Progenitor cell of endocrine pancreas (in vitro differentiated cells): Measurements from ENCODE around the gene NOP9. TPM values are rescaled to one million over a fixed set of nuclear protein-coding genes. Genes with fewer than 3 reads are reported as not detected.

Experiments used
- DNase-seq: peaks from one replicate; pipeline ENCODE4 v3.0.0; 2021; ENCODE audit warnings: low spot score; ENCODE audit not compliant: unreplicated experiment
- H3K27ac Mint-ChIP-seq: 2 replicates; pipeline ENCODE4 v1.8.0; 2021; ENCODE audit warnings: mild to moderate bottlenecking, moderate library complexity, mixed read lengths
- H3K27me3 Mint-ChIP-seq: 2 replicates; pipeline ENCODE4 v1.8.0; 2021; ENCODE audit warnings: mixed read lengths
- H3K36me3 Mint-ChIP-seq: 2 replicates; pipeline ENCODE4 v1.8.0; 2022; ENCODE audit warnings: mixed read lengths; ENCODE audit not compliant: insufficient read depth
- H3K4me1 Mint-ChIP-seq: 2 replicates; pipeline ENCODE4 v1.8.0; 2021; ENCODE audit warnings: low read depth, mixed read lengths
- H3K4me3 Mint-ChIP-seq: 2 replicates; pipeline ENCODE4 v1.8.0; 2021; ENCODE audit warnings: low read depth, mild to moderate bottlenecking, moderate library complexity, mixed read lengths
- H3K9me3 Mint-ChIP-seq: 2 replicates; pipeline ENCODE4 v1.8.0; 2021; ENCODE audit warnings: low read depth, mixed read lengths
- CTCF ChIP-seq: fragments of 200-600 bp; sonication (generic); IDR thresholded peaks from one replicate; pipeline ENCODE4 v1.5.0; 2021; ENCODE audit warnings: antibody characterized with exemption, mild to moderate bottlenecking; ENCODE audit not compliant: unreplicated experiment
- total RNA-seq: library from RNA; stranded (reverse); gene quantifications from 2 replicates; pipeline ENCODE4 v1.2.1, GENCODE V29; 2021

NOP9 gene
- total RNA-seq, 1 donor from 2014 or later = 32.6 TPM

DNA sequence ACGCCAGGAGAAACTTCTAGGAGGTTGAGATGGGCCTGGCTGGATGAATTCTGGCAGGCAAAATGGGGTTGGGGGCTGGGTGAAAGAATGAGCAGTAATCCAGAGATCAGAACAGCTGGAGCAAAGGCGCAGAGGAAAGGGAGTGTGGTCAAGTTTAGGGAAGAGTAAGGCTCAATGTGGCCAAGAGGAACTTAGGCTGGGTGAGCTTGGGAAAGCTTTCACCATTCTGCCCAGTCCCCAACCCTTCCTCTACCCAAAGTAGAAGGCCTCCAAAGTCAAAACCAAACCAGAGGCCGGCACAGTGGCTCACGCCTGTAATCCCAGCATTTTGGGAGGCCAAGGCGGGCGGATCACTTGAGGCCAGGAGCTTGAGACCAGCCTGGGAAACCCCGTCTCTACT lies 18.0 kb upstream of the NOP9 start:
- Mint-ChIP-seq H3K9me3 (no peaks in the 10 kb centered on the region), H3K36me3 (no peaks in the 10 kb centered on the region), H3K27ac (no peak overlapping the region), H3K4me1 (no peaks in the 10 kb centered on the region), H3K4me3 (no peak overlapping the region), H3K27me3 (no peaks in the 10 kb centered on the region)
- no peak for TF ChIP-seq CTCF
- DNase-seq = no peak

DNA sequence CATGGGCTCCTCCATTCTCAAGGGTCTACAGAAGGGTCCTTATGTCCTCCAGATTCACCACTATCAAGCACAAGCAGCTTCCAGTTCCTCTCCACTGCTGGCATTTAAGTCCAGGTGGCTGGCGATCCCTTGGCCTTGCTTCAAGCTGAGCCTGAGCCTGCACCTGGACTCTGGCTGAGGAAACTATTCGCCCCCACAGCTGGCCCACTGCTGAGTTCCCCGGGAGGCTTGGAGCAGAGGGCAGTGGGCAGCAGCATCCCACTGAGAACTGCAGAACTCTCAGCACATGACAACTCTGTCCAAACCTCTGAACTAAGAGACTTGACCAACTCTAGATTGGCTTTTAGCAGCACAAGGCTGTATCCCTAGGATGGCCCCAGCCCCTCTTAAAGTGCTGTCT lies 16.9 kb upstream of the NOP9 start:
- Mint-ChIP-seq H3K27me3 (no peaks in the 10 kb centered on the region), H3K9me3 (no peaks in the 10 kb centered on the region)
- no peak for DNase-seq

DNA sequence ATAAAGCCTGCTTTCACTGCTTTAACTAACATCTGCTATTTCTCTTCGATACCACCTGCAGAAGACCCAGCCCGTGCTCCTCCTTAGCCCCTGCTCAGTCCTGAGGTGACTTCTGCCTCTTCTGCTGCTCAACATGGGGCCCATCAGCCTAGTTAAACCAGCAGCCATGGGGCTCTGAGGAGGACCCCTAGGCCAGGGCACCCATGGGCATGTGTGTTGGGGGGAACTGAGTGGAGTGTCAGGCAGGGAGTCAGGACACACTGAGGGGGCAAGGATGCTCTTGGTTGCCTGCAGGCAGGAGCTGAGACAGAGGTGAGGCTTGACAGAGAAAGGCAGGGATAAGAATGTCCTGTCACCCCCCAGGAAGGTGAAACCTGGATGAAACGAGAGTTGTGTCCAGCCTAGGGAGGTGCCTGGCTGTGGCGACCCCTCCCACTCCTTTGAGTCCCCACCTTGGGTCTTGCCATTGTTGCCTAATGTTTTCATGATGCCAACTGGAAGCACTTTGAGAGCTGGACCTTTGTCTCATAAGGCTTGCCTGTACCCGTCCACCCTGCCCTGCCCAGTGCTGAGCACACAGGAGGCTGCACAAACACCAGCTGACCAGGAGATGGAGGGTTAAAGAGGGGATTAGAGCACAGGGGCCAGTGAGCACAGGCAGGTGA lies 15.7 kb upstream of the NOP9 start:
- Mint-ChIP-seq H3K36me3 (no peaks in the 10 kb centered on the region), H3K27me3 (no peaks in the 10 kb centered on the region), H3K27ac (no peak overlapping the region), H3K4me3 (no peak overlapping the region), H3K4me1 (no peaks in the 10 kb centered on the region), H3K9me3 (no peaks in the 10 kb centered on the region)
- DNase-seq = no peak
- no peak for TF ChIP-seq CTCF

More for the DNA sequence above, 16.9 kb upstream of the NOP9 start:
- no peaks in the 10 kb centered on the region for H3K36me3 Mint-ChIP-seq
- H3K4me1 Mint-ChIP-seq = no peaks in the 10 kb centered on the region
- no peak overlapping the region for H3K4me3 Mint-ChIP-seq
- no peak overlapping the region for H3K27ac Mint-ChIP-seq
- no peak for TF ChIP-seq CTCF

DNA sequence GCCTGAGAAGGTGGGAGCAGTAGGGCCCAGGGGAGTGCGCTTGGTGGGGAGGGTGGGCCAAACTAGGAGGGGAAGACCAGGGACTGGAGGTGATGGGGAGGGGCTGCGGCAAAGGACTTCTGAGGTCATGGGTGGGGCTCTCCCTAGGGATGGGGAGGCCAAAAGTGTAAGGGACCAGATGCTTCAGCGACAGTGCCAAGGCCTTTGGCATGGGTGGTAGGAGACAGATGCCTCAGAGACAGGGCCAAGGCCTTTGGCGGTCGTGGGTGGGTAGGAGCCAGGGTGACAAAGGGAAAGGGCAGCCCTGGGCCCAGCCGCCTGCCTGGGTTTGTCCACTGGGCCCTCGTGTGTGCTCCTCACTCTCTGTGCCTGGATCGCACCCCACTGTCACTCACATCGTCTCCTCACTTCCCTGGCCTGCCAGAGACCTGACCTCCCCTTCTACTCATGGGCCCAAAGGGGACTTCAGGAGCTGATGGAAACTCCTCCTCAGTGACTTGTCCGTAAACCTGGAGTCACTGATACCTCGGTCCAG lies 15.1 kb upstream of the NOP9 start:
- Mint-ChIP-seq H3K36me3 (no peaks in the 10 kb centered on the region), H3K9me3 (no peaks in the 10 kb centered on the region), H3K27ac (no peak overlapping the region), H3K27me3 (no peaks in the 10 kb centered on the region), H3K4me3 (no peak overlapping the region), H3K4me1 (no peaks in the 10 kb centered on the region)
- TF ChIP-seq CTCF = no peak
- DNase-seq = no peak

DNA sequence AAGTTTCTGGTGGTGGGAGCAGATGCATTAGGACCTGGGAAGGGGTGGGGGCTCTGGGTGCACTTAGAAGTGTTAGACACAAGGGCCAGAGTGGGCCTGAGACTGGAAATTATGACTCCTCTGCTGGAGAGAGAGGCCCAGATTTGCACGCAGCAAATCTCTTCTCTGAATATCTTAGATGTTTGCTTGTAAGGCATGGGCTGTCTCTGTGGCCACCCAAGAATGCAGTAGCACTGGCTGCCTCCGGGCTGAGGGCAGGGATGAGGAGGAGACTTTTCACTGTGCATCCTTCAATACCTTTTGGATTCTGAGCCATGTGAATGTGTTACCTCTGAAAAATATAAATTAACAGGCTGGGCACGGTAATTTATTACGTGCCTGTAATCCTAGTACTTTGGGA lies 14.3 kb upstream of the NOP9 start:
- Mint-ChIP-seq H3K27ac (no peak overlapping the region), H3K4me1 (no peaks in the 10 kb centered on the region), H3K27me3 (no peaks in the 10 kb centered on the region), H3K36me3 (peaks cover under 1% of the 10 kb centered on the region), H3K4me3 (no peak overlapping the region), H3K9me3 (no peaks in the 10 kb centered on the region)
- TF ChIP-seq CTCF = no peak
- DNase-seq = no peak
